HG02840 (cell line): ENCODE results near the gene GALNT11.

Source experiments
- ATAC-seq: cut with Tn5 transposase; IDR thresholded peaks from one replicate; pipeline ENCODE4 v1.9.1; 2021; ENCODE audit warnings: mild to moderate bottlenecking, moderate library complexity, moderate number of reproducible peaks; ENCODE audit not compliant: unreplicated experiment, low FRiP score

Gene GALNT11

DNA sequence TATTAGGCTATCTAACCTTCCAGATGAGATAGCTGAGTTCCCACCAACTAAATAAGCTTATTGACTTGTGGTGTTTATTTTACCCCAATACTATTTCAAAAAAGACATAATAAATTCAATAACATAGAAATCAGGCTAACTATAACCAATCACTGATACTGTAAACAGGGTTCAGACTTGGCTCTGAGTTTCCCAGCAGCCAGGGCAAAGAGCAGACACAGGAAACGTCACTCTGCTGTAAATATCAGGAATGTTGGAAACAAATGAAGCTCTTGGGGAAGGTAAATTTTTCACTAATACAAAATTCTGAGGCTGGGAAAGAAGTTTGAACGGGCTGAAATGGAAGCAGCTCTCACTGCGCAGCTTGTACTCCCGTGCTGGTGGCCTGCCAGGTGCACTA is 114.6 kb downstream of the GALNT11 start:
- ATAC-seq, result no peak

DNA sequence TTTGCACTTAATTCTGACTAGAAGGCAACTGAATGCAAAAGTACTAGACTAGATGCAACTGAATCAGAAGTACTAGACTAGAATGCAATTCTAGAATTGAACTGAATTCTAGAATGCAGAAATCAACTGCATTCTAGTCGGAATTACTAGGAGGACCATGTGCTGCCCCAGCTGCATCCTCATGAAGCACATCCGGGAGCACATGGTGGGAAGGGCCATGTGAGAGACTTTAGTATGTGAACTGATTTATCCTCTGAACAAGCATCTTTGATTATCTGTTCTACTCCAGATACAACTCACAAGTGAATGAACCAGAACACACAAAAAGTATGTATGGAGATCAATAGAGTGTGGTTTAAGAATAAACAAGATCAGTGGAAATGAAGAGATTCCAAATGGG is 115.1 kb downstream of the GALNT11 start:
- no peak for ATAC-seq

GRCh38 chr7:152142976-152143595 is 117.6 kb downstream of the GALNT11 start:
- ATAC-seq, result no peak

DNA sequence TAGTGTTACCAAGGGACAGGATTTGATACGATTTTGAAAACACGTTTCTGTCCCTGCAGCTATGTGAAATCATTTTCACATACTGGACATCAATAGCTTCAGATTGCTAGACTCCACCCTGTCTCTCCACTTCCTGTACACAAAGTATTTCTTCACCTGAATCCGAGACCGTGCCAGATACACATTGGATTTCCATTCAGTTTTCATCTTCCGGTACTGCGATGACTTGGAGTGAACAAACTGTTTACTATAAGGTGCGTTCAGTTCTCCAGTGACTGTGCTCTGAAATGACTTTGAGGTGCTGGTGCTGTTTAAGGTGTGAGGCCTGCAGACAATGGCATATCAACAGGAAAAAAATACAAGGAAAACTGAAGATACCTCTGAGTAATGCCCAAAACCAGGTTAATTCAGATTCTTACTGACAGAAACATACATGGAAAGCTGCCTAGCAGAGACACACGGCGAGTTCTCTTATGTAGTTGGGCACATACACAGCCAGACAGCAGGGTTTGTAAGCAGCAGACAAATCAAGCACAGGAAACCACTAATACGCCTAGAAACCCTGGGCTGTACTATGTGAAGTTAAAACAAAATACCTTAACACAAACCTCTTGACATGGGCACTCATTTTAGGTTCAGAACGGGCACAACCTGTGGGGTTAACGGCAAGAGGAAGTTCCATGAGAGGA is 119.2 kb downstream of the GALNT11 start:
- no peak for ATAC-seq

GRCh38 chr7:152145853-152146466 is 120.5 kb downstream of the GALNT11 start:
- ATAC-seq, result no peak

- ATAC-seq, result no peak
Measured at GRCh38 chr7:152148706-152149105, 123.2 kb downstream of the GALNT11 start.

- ATAC-seq, result no peak
Measured at GRCh38 chr7:152149363-152149762, 123.9 kb downstream of the GALNT11 start.

DNA sequence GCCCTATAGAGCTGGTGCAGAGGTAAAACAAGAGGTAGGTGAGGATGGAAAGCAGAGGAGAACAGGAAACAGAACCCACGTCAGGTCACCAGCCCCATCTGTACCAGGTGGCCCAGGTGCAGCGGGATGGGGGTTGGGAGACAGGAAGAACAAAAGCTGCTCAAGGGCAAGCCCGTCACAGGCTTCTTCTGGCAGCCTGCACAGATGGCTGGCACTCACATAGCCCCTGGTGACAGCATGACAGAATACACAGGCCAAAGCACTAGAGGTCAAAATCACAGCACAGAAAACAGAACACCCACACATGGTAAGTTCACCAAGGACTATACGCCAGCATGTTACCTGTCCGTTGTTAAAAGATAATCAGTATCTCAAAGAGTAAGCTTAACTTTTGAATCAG is 126.8 kb downstream of the GALNT11 start:
- no peak for ATAC-seq

GRCh38 chr7:152158801-152159587 is 133.5 kb downstream of the GALNT11 start:
- peak; percentile 85 for ATAC-seq

DNA sequence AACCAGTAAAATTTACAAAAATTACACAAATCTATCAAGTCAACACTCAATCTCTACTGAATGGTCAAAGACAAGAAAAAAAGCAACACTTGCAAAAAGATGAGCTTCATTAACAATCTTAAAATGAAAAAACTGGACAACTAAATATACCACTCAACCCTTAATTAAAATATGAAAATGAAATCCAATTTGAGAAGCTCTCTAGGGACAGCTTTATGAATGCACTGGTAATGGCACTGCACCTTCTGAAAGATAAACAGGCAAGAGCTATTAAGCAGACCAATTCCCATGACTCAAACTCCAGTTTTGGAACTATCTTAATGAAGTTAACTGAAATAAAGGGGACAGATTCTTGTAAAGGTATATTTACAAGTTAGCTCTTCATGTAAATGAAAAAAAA is 135.7 kb downstream of the GALNT11 start:
- no peak for ATAC-seq

- ATAC-seq, result no peak
Measured at GRCh38 chr7:152162287-152162686, 136.8 kb downstream of the GALNT11 start.
